SK-N-SH (cell line): ENCODE results near the gene SIPA1L2. TPM values are rescaled to one million over a fixed set of nuclear protein-coding genes. Genes with fewer than 3 reads are reported as not detected.

Experiments
- CTCF ChIA-PET: fragments of 300-600, 350-600 bp; formaldehyde crosslinking; extraction: SDS; loops from one replicate; lab custom pipeline; 2021; lab: Yijun Ruan, JAX
- POLR2A ChIA-PET: fragments of 350-600 bp; sonication (Branson Sonifier 250); formaldehyde crosslinking; extraction: SDS; loops from one replicate; lab custom pipeline; 2020; ENCODE audit warnings: antibody characterized with exemption, inconsistent platforms; lab: Yijun Ruan, JAX
- DNase-seq: peaks from one replicate; pipeline ENCODE4 v3.0.0; 2012
- H2AFZ ChIP-seq: fragments of 200-600 bp; sonication (generic); 2 replicates; pipeline ENCODE4 v1.8.1; 2016; ENCODE audit warnings: antibody characterized with exemption, mild to moderate bottlenecking, low read depth
- H3F3A ChIP-seq: fragments of 200-600 bp; sonication (generic); replicated peaks from 2 replicates; pipeline ENCODE3; 2016; ENCODE audit warnings: antibody characterized with exemption, mild to moderate bottlenecking; ENCODE audit not compliant: insufficient read depth
- H3K27ac ChIP-seq, 2 experiments: fragments of 200-500 bp in 1 of 2; fragments of 200-600 bp in 1 of 2; sonication (Bioruptor generic) in 1 of 2; sonication (generic), shearing (Covaris generic) in 1 of 2; 2 replicates each; pipeline versions ENCODE4 v1.5.1 to v1.6.1; 2014 to 2016; ENCODE audit warnings: low read depth in 2 of 2, inconsistent platforms in 1 of 2, low read length in 1 of 2, mild to moderate bottlenecking in 1 of 2, mixed read lengths in 1 of 2
- H3K27me3 ChIP-seq: fragments of 200-600 bp; sonication (generic), shearing (Covaris generic); 2 replicates; pipeline ENCODE4 v1.6.1; 2016; ENCODE audit warnings: mixed run types; ENCODE audit not compliant: insufficient read depth
- H3K36me3 ChIP-seq, 2 experiments: fragments of 200-500 bp in 1 of 2; fragments of 200-600 bp in 1 of 2; sonication (Bioruptor generic) in 1 of 2; sonication (generic) in 1 of 2; replicated peaks in 1 of 2; 2 replicates each; pipeline versions ENCODE3 to v1.5.1; 2014 to 2016; ENCODE audit warnings: low read length in 1 of 2, mild to moderate bottlenecking in 1 of 2; ENCODE audit not compliant: insufficient read depth in 2 of 2, control insufficient read depth in 1 of 2
- H3K4me1 ChIP-seq, 2 experiments: fragments of 200-500 bp in 1 of 2; fragments of 200-600 bp in 1 of 2; sonication (Bioruptor generic) in 1 of 2; sonication (generic), shearing (Covaris generic) in 1 of 2; 2 replicates each; pipeline versions ENCODE4 v1.5.1 to v1.6.1; 2014 to 2016; ENCODE audit warnings: low read depth in 1 of 2, low read length in 1 of 2, mixed run types in 1 of 2; ENCODE audit not compliant: insufficient read depth in 2 of 2, control insufficient read depth in 1 of 2
- H3K4me2 ChIP-seq: fragments of 200-600 bp; sonication (generic), shearing (Covaris generic); 2 replicates; pipeline ENCODE4 v1.6.1; 2017; ENCODE audit warnings: mixed run types
- H3K4me3 ChIP-seq, 2 experiments: fragments of 200-500 bp in 1 of 2; fragments of 200-600 bp in 1 of 2; sonication (Bioruptor generic) in 1 of 2; sonication (generic), shearing (Covaris generic) in 1 of 2; 2 replicates each; pipeline versions ENCODE4 v1.5.1 to v1.8.1; 2014 to 2016; ENCODE audit warnings: low read depth in 2 of 2, inconsistent platforms in 1 of 2, low read length in 1 of 2, mild to moderate bottlenecking in 1 of 2, mixed read lengths in 1 of 2, moderate library complexity in 1 of 2
- H3K79me2 ChIP-seq: fragments of 200-600 bp; sonication (generic); 2 replicates; pipeline ENCODE4 v1.8.1; 2017; ENCODE audit warnings: mild to moderate bottlenecking; ENCODE audit not compliant: insufficient read depth
- H3K9ac ChIP-seq: fragments of 200-600 bp; sonication (generic); 2 replicates; pipeline ENCODE4 v1.6.1; 2017; ENCODE audit warnings: mixed run types
- H3K9me2 ChIP-seq: fragments of 200-600 bp; sonication (generic); 2 replicates; pipeline ENCODE4 v1.6.1; 2017; ENCODE audit warnings: mixed run types
- H3K9me3 ChIP-seq: fragments of 200-600 bp; sonication (generic); 2 replicates; pipeline ENCODE4 v1.6.1; 2017; ENCODE audit warnings: mixed run types, mild to moderate bottlenecking, moderate library complexity
- H4K20me1 ChIP-seq: fragments of 200-600 bp; sonication (generic); 2 replicates; pipeline ENCODE4 v1.6.1; 2017; ENCODE audit warnings: mild to moderate bottlenecking, mixed run types; ENCODE audit not compliant: insufficient read depth
- CTCF ChIP-seq: fragments of 200-600 bp; sonication (generic); IDR thresholded peaks from 2 replicates; pipeline ENCODE4 v1.6.1; 2017; ENCODE audit warnings: antibody characterized with exemption, mild to moderate bottlenecking, moderate library complexity
- FOXM1 ChIP-seq: IDR thresholded peaks from 2 replicates; pipeline ENCODE4 v1.4.0; 2012; ENCODE audit warnings: low read depth, mild to moderate bottlenecking
- GABPA ChIP-seq: IDR thresholded peaks from 2 replicates; pipeline ENCODE4 v1.4.0; 2012; ENCODE audit warnings: low read depth, mild to moderate bottlenecking
- GATA2 ChIP-seq: sonication (generic); formaldehyde crosslinking; IDR thresholded peaks from 2 replicates; pipeline ENCODE4 v1.5.0; 2020; ENCODE audit warnings: mild to moderate bottlenecking, missing genetic modification reagents
- IRF3 ChIP-seq: fragments of 150-350 bp; IDR thresholded peaks from 2 replicates; pipeline ENCODE4 v1.6.1; 2016; ENCODE audit warnings: mild to moderate bottlenecking, low read depth, low read length
- JUND ChIP-seq: IDR thresholded peaks from 2 replicates; pipeline ENCODE4 v1.4.0; 2012
- MAX ChIP-seq: IDR thresholded peaks from 2 replicates; pipeline ENCODE4 v1.4.0; 2012; ENCODE audit warnings: low read depth
- NFIC ChIP-seq: IDR thresholded peaks from 2 replicates; pipeline ENCODE4 v1.4.0; 2012; ENCODE audit warnings: borderline replicate concordance
- NRF1 ChIP-seq: IDR thresholded peaks from 2 replicates; pipeline ENCODE4 v1.6.1; 2012; ENCODE audit warnings: low read depth, mild to moderate bottlenecking, low read length
- POLR2AphosphoS5 ChIP-seq: IDR thresholded peaks from 2 replicates; pipeline ENCODE4 v1.6.1; 2012; ENCODE audit warnings: low read depth, low read length
- RAD21 ChIP-seq: IDR thresholded peaks from 2 replicates; pipeline ENCODE4 v1.6.1; 2012; ENCODE audit warnings: mild to moderate bottlenecking, low read length
- RFX5 ChIP-seq: IDR thresholded peaks from 2 replicates; pipeline ENCODE4 v1.6.1; 2012; ENCODE audit warnings: mild to moderate bottlenecking, improper control_type of control experiment, low read length
- RXRA ChIP-seq: IDR thresholded peaks from 2 replicates; pipeline ENCODE4 v1.4.0; 2012; ENCODE audit warnings: low read depth, mild to moderate bottlenecking, borderline replicate concordance
- SIN3A ChIP-seq: IDR thresholded peaks from 2 replicates; pipeline ENCODE4 v1.6.1; 2012; ENCODE audit warnings: low read depth, mild to moderate bottlenecking, low read length, moderate library complexity, borderline replicate concordance
- SMC3 ChIP-seq: IDR thresholded peaks from 2 replicates; pipeline ENCODE4 v1.6.1; 2012; ENCODE audit warnings: low read depth, low read length, improper control_type of control experiment
- TCF12 ChIP-seq: IDR thresholded peaks from 2 replicates; pipeline ENCODE4 v1.4.0; 2012
- WGBS: methylation state at CpG from one replicate; pipeline ENCODE4 v1.1.6; 2017; ENCODE audit warnings: low lambda C conversion rate; 5-methylcytosine and 5-hydroxymethylcytosine counted together
- polyA plus RNA-seq, 3 experiments: library from polyadenylated mRNA; depleted of rRNA; stranded (reverse); fragments of >200 nt; gene quantifications; 2 replicates each; pipeline ENCODE4 v1.2.3, GENCODE V29; 2012

The SIPA1L2 gene
- polyA plus RNA-seq, 1 of the 3 experiments (the other 2 are of a cell fraction) = 0.48 TPM

GRCh38 chr1:232636799-232637198, 6.9 kb upstream of the SIPA1L2 start:
- TF ChIP-seq RFX5 (no peak), CTCF (no peak), SIN3A (no peak), TCF12 (no peak), JUND (no peak), RXRA (no peak), POLR2AphosphoS5 (no peak), IRF3 (no peak), FOXM1 (no peak)
- TF ChIP-seq, all 33 proteins: peak for 0
- Histone ChIP-seq H4K20me1 (no peaks in the 10 kb centered on the region), H3K9ac (no peak overlapping the region), H2AFZ (no peak overlapping the region), H3K4me2 (no peak overlapping the region), H3K9me2 (no peaks in the 10 kb centered on the region), H3K27ac (no peak overlapping the region), H3K4me1 (no peaks in the 10 kb centered on the region), H3K79me2 (no peaks in the 10 kb centered on the region), H3K36me3 (no peaks in the 10 kb centered on the region), H3K9me3 (no peaks in the 10 kb centered on the region), H3F3A (no peaks in the 10 kb centered on the region), H3K27me3 (no peaks in the 10 kb centered on the region; the same call in 1 of the 2 replicates), H3K4me3 (no peak overlapping the region)
- 68% methylated on average over 2 of the region's 2 CpGs for WGBS
- POLR2A ChIA-PET = no interaction called here
- CTCF ChIA-PET = interaction anchor here (0.7 to 2.0 kb wide), 6 partner anchors 24 to 605 kb away, joined by 3 to 6 read pairs (median 4); no protein-coding TSS in a partner anchor
- no peak for DNase-seq

- Histone ChIP-seq H2AFZ (no peak overlapping the region), H3K4me3 (no peak overlapping the region), H3K36me3 (no peaks in the 10 kb centered on the region), H3K27me3 (no peaks in the 10 kb centered on the region; the same call in 1 of the 2 replicates), H3K4me2 (no peak overlapping the region), H3K9ac (no peak overlapping the region), H3K9me2 (no peaks in the 10 kb centered on the region), H3K4me1 (0 out of 4 replicates have a peak, but pooled peaks cover 0 to under 1% of the 10 kb centered on the region in 2 experiments), H3K79me2 (no peaks in the 10 kb centered on the region), H4K20me1 (no peaks in the 10 kb centered on the region), H3F3A (no peaks in the 10 kb centered on the region), H3K27ac (no peak overlapping the region), H3K9me3 (no peaks in the 10 kb centered on the region)
- 0% methylated on average over 3 of the region's 3 CpGs for WGBS
- peak; percentile 81 for TF ChIP-seq SMC3
- TF ChIP-seq GABPA = no peak
- TF ChIP-seq NFIC = no peak
- TF ChIP-seq RAD21 = peak; percentile 87
- TF ChIP-seq CTCF = peak; percentile 90
- no peak for TF ChIP-seq SIN3A
- no peak for TF ChIP-seq GATA2 (CRISPR knock-in tag)
- TF ChIP-seq MAX = no peak
- TF ChIP-seq NRF1 = no peak
- peak; percentile 60 for DNase-seq
- ChIA-PET CTCF (interaction anchor here (1.1 to 3.5 kb wide), 4 partner anchors 389 to 1277 kb away, joined by 3 to 22 read pairs (median 5); no protein-coding TSS in a partner anchor), POLR2A (no interaction called here)
Measured at GRCh38 chr1:232635778-232636356, 5.9 kb upstream of the SIPA1L2 start.
